K562 (cell line): ENCODE measurements around the gene EPHA2. TPM values are rescaled to one million over a fixed set of nuclear protein-coding genes. Genes with fewer than 3 reads are reported as not detected.

ENCODE experiments used
- CBX5 ChIP-seq: IDR thresholded peaks from 2 replicates; pipeline ENCODE4 v1.6.1; 2014; ENCODE audit warnings: low read depth, borderline replicate concordance
- COPS2 ChIP-seq: fragments of 450-650 bp; conservative IDR thresholded peaks from 2 replicates; pipeline ENCODE4 v1.6.1; 2016; ENCODE audit warnings: mild to moderate bottlenecking, moderate library complexity
- ETS2 ChIP-seq: IDR thresholded peaks from 2 replicates; pipeline ENCODE4 v1.6.1; 2016; ENCODE audit warnings: borderline replicate concordance, missing genetic modification characterization, mild to moderate bottlenecking, moderate library complexity, missing compliant biosample characterization; ENCODE audit not compliant: poor library complexity, severe bottlenecking
- GTF3C2 ChIP-seq: IDR thresholded peaks from 3 replicates; pipeline ENCODE4 v1.6.1; 2011; ENCODE audit warnings: borderline replicate concordance, mild to moderate bottlenecking, moderate library complexity; ENCODE audit not compliant: insufficient read length; ENCODE audit errors: extremely low read depth
- HMG20B ChIP-seq: fragments of 250-450 bp; sonication (Bioruptor Pico); IDR thresholded peaks from 2 replicates; pipeline ENCODE4 v1.5.0; 2021; ENCODE audit warnings: mild to moderate bottlenecking
- IFI16 ChIP-seq: fragments of 250-450 bp; sonication (Bioruptor Pico); IDR thresholded peaks from 2 replicates; pipeline ENCODE4 v2.1.2; 2022; ENCODE audit warnings: mild to moderate bottlenecking, inconsistent platforms
- SMC3 ChIP-seq: conservative IDR thresholded peaks from 2 replicates; pipeline ENCODE4 v1.6.1; 2011; ENCODE audit warnings: low read depth, low read length, improper control_type of control experiment; ENCODE audit not compliant: insufficient read depth
- SNRNP70 ChIP-seq: fragments of 200-400 bp; formaldehyde crosslinking; optimal IDR thresholded peaks from 2 replicates; pipeline ENCODE3; 2017; ENCODE audit warnings: low read depth, low read length
- SPI1 ChIP-seq: IDR thresholded peaks from 2 replicates; pipeline ENCODE4 v1.6.1; 2011; ENCODE audit warnings: low read depth, low read length, control low read depth, borderline replicate concordance
- STAG1 ChIP-seq: sonication (generic); formaldehyde crosslinking; IDR thresholded peaks from 2 replicates; pipeline ENCODE4 v1.5.0; 2020; ENCODE audit warnings: missing genetic modification reagents, borderline replicate concordance
- TCF7 ChIP-seq: sonication (generic); IDR thresholded peaks from 2 replicates; pipeline ENCODE4 v1.6.1; 2016; ENCODE audit warnings: antibody characterized with exemption, borderline replicate concordance
- THRAP3 ChIP-seq: fragments of 450-650 bp; IDR thresholded peaks from 2 replicates; pipeline ENCODE4 v1.6.1; 2016; ENCODE audit warnings: mild to moderate bottlenecking, inconsistent platforms, borderline replicate concordance
- ZNF133 ChIP-seq: fragments of 250-450 bp; sonication (Bioruptor Pico); IDR thresholded peaks from 2 replicates; pipeline ENCODE4 v1.4.0; 2020; ENCODE audit warnings: mild to moderate bottlenecking
- ZNF24 ChIP-seq: fragments of 450-650 bp; IDR thresholded peaks from 2 replicates; pipeline ENCODE4 v1.6.1; 2016
- ZNF436 ChIP-seq: fragments of 250-450, 450-650 bp; sonication (Bioruptor Pico); formaldehyde crosslinking; IDR thresholded peaks from 2 replicates; pipeline ENCODE4 v1.7.0; 2020; ENCODE audit warnings: mild to moderate bottlenecking
- ZNF518B ChIP-seq: fragments of 250-450 bp; sonication (Bioruptor Pico); IDR thresholded peaks from 2 replicates; pipeline ENCODE4 v1.5.0; 2021; ENCODE audit warnings: mild to moderate bottlenecking, moderate library complexity
- ZNF644 ChIP-seq: fragments of 200-800 bp; sonication (Bioruptor generic); IDR thresholded peaks from 2 replicates; pipeline ENCODE4 v1.6.1; 2016; ENCODE audit warnings: low read depth, missing genetic modification characterization, missing compliant biosample characterization
- ZNF668 ChIP-seq: fragments of 250-450 bp; sonication (Bioruptor Pico); IDR thresholded peaks from 2 replicates; pipeline ENCODE4 v1.8.0; 2022; ENCODE audit warnings: mild to moderate bottlenecking, inconsistent platforms
- ZNF695 ChIP-seq: fragments of 450-650 bp; formaldehyde crosslinking; IDR thresholded peaks from 2 replicates; pipeline ENCODE4 v1.4.0; 2020; ENCODE audit warnings: mild to moderate bottlenecking, moderate library complexity
- polyA plus RNA-seq, 8 experiments: library from polyadenylated mRNA; depleted of rRNA in 4 of 8; stranded (reverse) in 5 of 8; unstranded in 3 of 8; fragments of >200 nt; fragmentation: Nextera tagmentation in 2 of 8; fragmentation: Illumina TruSeq in 1 of 8; extraction: Ambion mirVana in 2 of 8; extraction: Trizol in 1 of 8; gene quantifications; 2 replicates each; pipeline versions ENCODE4 v1.2.1 to v1.2.3, GENCODE V29; 2011 to 2014; ENCODE audit warnings: inconsistent platforms in 1 of 8, missing spikeins in 1 of 8
- total RNA-seq, 7 experiments: library from RNA; depleted of rRNA in 6 of 7; stranded (reverse); fragments of >200 nt in 6 of 7; fragmentation: Illumina TruSeq in 2 of 7; extraction: Trizol in 2 of 7; gene quantifications; 2 replicates each; pipeline versions ENCODE4 v1.2.1 to v1.2.3, GENCODE V29; 2011 to 2021; ENCODE audit warnings: low replicate concordance in 1 of 7

EPHA2 gene
- total and polyA plus RNA-seq, 9 of the 15 experiments (the other 6 are each of a cell fraction or from before 2014, with no cell fraction given), result 0.04 to 0.40 (median 0.07) TPM; not detected in 4

GRCh38 chr1:16143566-16144324 is 12.1 kb downstream of the EPHA2 start (continued):
- TF ChIP-seq ZNF436 (CRISPR knock-in tag) (no peak), COPS2 (no peak), ZNF695 (CRISPR knock-in tag) (no peak), SNRNP70 (no peak), ZNF518B (CRISPR knock-in tag) (no peak), ETS2 (tag) (no peak), SPI1 (no peak), GTF3C2 (no peak), TCF7 (peak; percentile 98), CBX5 (0 out of 2 replicates have a peak, but pooled peaks have one; percentile 66), IFI16 (CRISPR knock-in tag) (peak; percentile 59; the same call in 1 of the 2 replicates), HMG20B (CRISPR knock-in tag) (no peak), ZNF644 (tag) (no peak), ZNF668 (CRISPR knock-in tag) (no peak), THRAP3 (0 out of 2 replicates have a peak, but pooled peaks have one; percentile 11), ZNF24 (0 out of 2 replicates have a peak, but pooled peaks have one; percentile 29), STAG1 (CRISPR knock-in tag) (no peak), SMC3 (0 out of 2 replicates have a peak, but pooled peaks have one; percentile 8), ZNF133 (no peak)
